Measurements from ENCODE around the gene ZNF582. TPM values are rescaled to one million over a fixed set of nuclear protein-coding genes. Genes with fewer than 3 reads are reported as not detected.

ZNF582 gene
- total and polyA plus RNA-seq, 2 donors from 2014 or later, result 3.8 to 5.0 TPM

DNA sequence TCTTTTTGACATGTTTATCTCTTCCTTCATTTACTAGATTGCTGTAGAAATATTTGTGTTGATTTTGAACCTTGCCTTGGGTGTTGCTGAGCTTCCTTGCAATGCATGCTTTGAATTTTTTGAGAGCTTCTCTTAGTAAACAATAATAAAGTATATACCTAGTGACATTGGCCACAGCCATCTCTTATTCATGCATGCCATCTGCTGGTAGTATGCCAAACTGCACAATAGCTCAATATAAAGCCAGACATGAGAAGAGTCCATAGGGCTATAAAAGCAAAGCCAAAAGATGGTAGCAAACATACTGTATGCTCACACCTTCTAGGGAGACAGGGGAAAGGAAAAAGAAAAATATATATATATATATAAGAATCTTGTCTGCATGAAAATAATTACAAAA lies 59.8 kb downstream of the ZNF582 start:
- Histone ChIP-seq H3K4me3 (ENCODE audit: low read length in 3 of 3) (no peak overlapping the region), H3K9me3 (ENCODE audit: control insufficient read depth in 2 of 3, insufficient read depth in 1 of 3, low read length in 3 of 3) (no peaks in the 10 kb centered on the region), H3K27me3 (ENCODE audit: control insufficient read depth, insufficient read depth, low read length) (no peaks in the 10 kb centered on the region), H3K27ac (ENCODE audit: low read depth in 2 of 2, low read length in 2 of 2) (no peak overlapping the region), H3K4me1 (ENCODE audit: control insufficient read depth in 2 of 3, insufficient read depth in 2 of 3, low read depth in 1 of 3, low read length in 3 of 3) (no peaks in the 10 kb centered on the region), H3K9ac (ENCODE audit: low read length in 3 of 3) (no peak overlapping the region), H3K36me3 (ENCODE audit: control insufficient read depth in 2 of 3, insufficient read depth in 3 of 3, low read length in 3 of 3) (no peaks in the 10 kb centered on the region)
- TF ChIP-seq CTCF (IDR thresholded peaks at IDR 0.05; ENCODE audit: borderline replicate concordance, extremely low read depth, insufficient read depth), result peak; percentile 75
- intact Hi-C loops (cut with DNase I), result loop anchor here (10.0 kb wide), 1 partner anchor 239 kb away; no protein-coding TSS in a partner anchor
- DNase-seq (peak in 3 of 5 donors; percentile 44 to 64 (median 62)), FAIRE-seq (peak; percentile 3)

Other genes starting within 250 kb of the ZNF582 start
- not detected for gene GALP, start 217.5 kb downstream of the ZNF582 start, total RNA-seq
- not detected for gene GALP, start 217.5 kb downstream of the ZNF582 start, polyA plus RNA-seq (ENCODE audit: insufficient read depth, low read depth, low replicate concordance)
- gene ZSCAN5B, start 195.8 kb downstream of the ZNF582 start, total RNA-seq, result not detected
- not detected for gene ZSCAN5B, start 195.8 kb downstream of the ZNF582 start, polyA plus RNA-seq (ENCODE audit: insufficient read depth, low read depth, low replicate concordance)
- gene ZSCAN5C, start 191.3 kb downstream of the ZNF582 start, total RNA-seq, result not detected
- not detected for gene ZSCAN5C, start 191.3 kb downstream of the ZNF582 start, polyA plus RNA-seq (ENCODE audit: insufficient read depth, low read depth, low replicate concordance)
- gene EDDM13, start 120.8 kb downstream of the ZNF582 start, total RNA-seq, result 0.54 TPM
- 1.6 TPM for gene EDDM13, start 120.8 kb downstream of the ZNF582 start, polyA plus RNA-seq (ENCODE audit: insufficient read depth, low read depth, low replicate concordance)
- gene ZSCAN5A, start 78.7 kb downstream of the ZNF582 start, total RNA-seq, result 18.1 TPM
- gene ZSCAN5A, start 78.7 kb downstream of the ZNF582 start, polyA plus RNA-seq (ENCODE audit: insufficient read depth, low read depth, low replicate concordance), result 11.9 TPM
- gene ZNF583, start 10.8 kb upstream of the ZNF582 start, total RNA-seq, result 7.2 TPM
- gene ZNF583, start 10.8 kb upstream of the ZNF582 start, polyA plus RNA-seq (ENCODE audit: insufficient read depth, low read depth, low replicate concordance), result 2.5 TPM
- gene ZNF667, start 83.8 kb upstream of the ZNF582 start, total RNA-seq, result 8.5 TPM
- gene ZNF667, start 83.8 kb upstream of the ZNF582 start, polyA plus RNA-seq (ENCODE audit: insufficient read depth, low read depth, low replicate concordance), result 2.9 TPM
- gene ZNF471, start 114.3 kb upstream of the ZNF582 start, total RNA-seq, result 9.3 TPM
- 2.6 TPM for gene ZNF471, start 114.3 kb upstream of the ZNF582 start, polyA plus RNA-seq (ENCODE audit: insufficient read depth, low read depth, low replicate concordance)
- 11.6 TPM for gene ZFP28, start 145.4 kb upstream of the ZNF582 start, total RNA-seq
- gene ZFP28, start 145.4 kb upstream of the ZNF582 start, polyA plus RNA-seq (ENCODE audit: insufficient read depth, low read depth, low replicate concordance), result 3.4 TPM
- gene ZNF470, start 173.9 kb upstream of the ZNF582 start, total RNA-seq, result 6.6 TPM
- 5.1 TPM for gene ZNF470, start 173.9 kb upstream of the ZNF582 start, polyA plus RNA-seq (ENCODE audit: insufficient read depth, low read depth, low replicate concordance)
- gene ZNF71, start 201.8 kb upstream of the ZNF582 start, total RNA-seq, result 7.6 TPM
- 3.5 TPM for gene ZNF71, start 201.8 kb upstream of the ZNF582 start, polyA plus RNA-seq (ENCODE audit: insufficient read depth, low read depth, low replicate concordance)
- gene SMIM17, start 249.6 kb upstream of the ZNF582 start, total RNA-seq, result 0.47 TPM
- gene SMIM17, start 249.6 kb upstream of the ZNF582 start, polyA plus RNA-seq (ENCODE audit: insufficient read depth, low read depth, low replicate concordance), result not detected